Panc1 (cell line): ENCODE results near the gene TMOD3. TPM values are rescaled to one million over a fixed set of nuclear protein-coding genes. Genes with fewer than 3 reads are reported as not detected.

Experiments used
- ATAC-seq: fragments of 200-7000 bp; cut with Tn5 transposase; 2 replicates; pipeline ENCODE4 v1.9.1; 2020; ENCODE audit warnings: mild to moderate bottlenecking, moderate library complexity
- BruUV-seq: library from RNA; stranded (reverse); fragments of 400-500 nt; replicated peaks from 2 replicates; lab custom pipeline; 2021; lab: Mats Ljungman, UMichigan
- CTCF ChIA-PET: fragments of 300-600 bp; sonication (Branson Sonifier 250); formaldehyde crosslinking; loops from one replicate; lab custom pipeline; 2022; ENCODE audit warnings: antibody characterized with exemption; lab: Charles Lee
- POLR2A ChIA-PET: fragments of 300-600 bp; sonication (Branson Sonifier 250); formaldehyde crosslinking; loops from one replicate; lab custom pipeline; 2022; ENCODE audit warnings: antibody characterized with exemption; lab: Charles Lee
- DNase-seq: peaks from one replicate; pipeline ENCODE4 v3.0.0-alpha.2; 2010; ENCODE audit warnings: low read depth, low spot score
- H3K27ac ChIP-seq: 2 replicates; pipeline ENCODE4 v1.5.1; 2011; ENCODE audit warnings: mild to moderate bottlenecking, low read length, inconsistent platforms
- H3K27me3 ChIP-seq: fragments of 200-500 bp; sonication (Bioruptor generic); 2 replicates; pipeline ENCODE4 v1.6.0; 2014; ENCODE audit warnings: low read length, inconsistent platforms; ENCODE audit not compliant: control insufficient read depth, insufficient read depth
- H3K36me3 ChIP-seq: fragments of 200-500 bp; sonication (Bioruptor generic); 2 replicates; pipeline ENCODE4 v1.5.1; 2014; ENCODE audit warnings: inconsistent platforms, mild to moderate bottlenecking, low read length, moderate library complexity; ENCODE audit not compliant: control insufficient read depth, insufficient read depth
- H3K4me1 ChIP-seq: 2 replicates; pipeline ENCODE4 v1.5.1; 2011; ENCODE audit warnings: inconsistent platforms, mild to moderate bottlenecking, low read length, moderate library complexity; ENCODE audit not compliant: control insufficient read depth, insufficient read depth
- H3K4me3 ChIP-seq, 2 experiments: 2 replicates each; pipeline ENCODE4 v1.5.1; 2011 to 2012; ENCODE audit warnings: low read depth in 2 of 2, low read length in 2 of 2, mild to moderate bottlenecking in 2 of 2, inconsistent platforms in 1 of 2, moderate library complexity in 1 of 2
- H3K9me3 ChIP-seq: fragments of 200-500 bp; sonication (Bioruptor generic); 2 replicates; pipeline ENCODE4 v1.5.1; 2014; ENCODE audit warnings: low read depth, mild to moderate bottlenecking, inconsistent platforms, low read length, moderate library complexity; ENCODE audit not compliant: control insufficient read depth, insufficient read depth
- CTCF ChIP-seq: fragments of 450-650 bp; IDR thresholded peaks from 2 replicates; pipeline ENCODE4 v1.5.1; 2017; ENCODE audit warnings: mild to moderate bottlenecking
- POLR2AphosphoS5 ChIP-seq: IDR thresholded peaks from 2 replicates; pipeline ENCODE4 v1.6.1; 2012; ENCODE audit warnings: mild to moderate bottlenecking, low read depth, low read length, moderate library complexity
- REST ChIP-seq, 2 experiments: IDR thresholded peaks; 2 replicates each; pipeline ENCODE4 v1.6.1; 2011 to 2012; ENCODE audit warnings: low read depth in 2 of 2, control low read depth in 1 of 2, low read length in 1 of 2, mild to moderate bottlenecking in 1 of 2, moderate library complexity in 1 of 2; ENCODE audit not compliant: insufficient read depth in 1 of 2
- SIN3A ChIP-seq: IDR thresholded peaks from 2 replicates; pipeline ENCODE4 v1.6.1; 2012; ENCODE audit warnings: low read depth, mild to moderate bottlenecking, low read length, moderate library complexity, borderline replicate concordance; ENCODE audit not compliant: insufficient read depth
- TCF7L2 ChIP-seq: IDR thresholded peaks from 2 replicates; pipeline ENCODE4 v1.6.1; 2011; ENCODE audit warnings: mild to moderate bottlenecking, low read depth, low read length, inconsistent platforms
- in situ Hi-C: cut with HindIII; loops from 2 replicates; pipeline ENCODE4 v1.10.0; 2016; ENCODE audit warnings: low sequenced_read_pairs, low pct_unique_long_range_greater_than_20kb
- intact Hi-C: fragments of 100-400 bp; cut with micrococcal nuclease; formaldehyde crosslinking; loops from one replicate; pipeline ENCODE4 v1.10.0; 2022; ENCODE audit not compliant: unreplicated experiment
- total RNA-seq: library from RNA; stranded (reverse); gene quantifications from one replicate; pipeline ENCODE4 v1.2.1, GENCODE V29; 2021; ENCODE audit not compliant: unreplicated experiment

The TMOD3 gene
- total RNA-seq, 1 experiment from 2014 or later: 53.4 TPM

- Histone ChIP-seq H3K9me3 (no peaks in the 10 kb centered on the region), H3K27ac (no peak overlapping the region), H3K4me3 (no peak overlapping the region), H3K36me3 (no peaks in the 10 kb centered on the region), H3K27me3 (no peaks in the 10 kb centered on the region), H3K4me1 (peaks cover 23% of the 10 kb centered on the region)
- ATAC-seq (no peak), DNase-seq (no peak)
- in situ Hi-C loops: no loop called here
- BruUV-seq: no TSS peak
- ChIA-PET CTCF (interaction anchor here (0.7 kb wide), 1 partner anchor 236 kb away, joined by 3 read pairs; no protein-coding TSS in a partner anchor), POLR2A (no interaction called here)
- intact Hi-C loops: no loop called here
- TF ChIP-seq REST (IDR thresholded peaks at IDR 0.05; ENCODE audit: insufficient read depth in 1 of 2, low read depth in 2 of 2, low read length in 1 of 2): no peak
- no peak for TF ChIP-seq CTCF
- no peak for TF ChIP-seq SIN3A
- no peak for TF ChIP-seq TCF7L2
- TF ChIP-seq POLR2AphosphoS5: no peak
These were observed 19.4 kb downstream of the TMOD3 start for GRCh38 chr15:51848811-51849210.

GRCh38 chr15:51849860-51850259 is 20.4 kb downstream of the TMOD3 start:
- ATAC-seq (no peak), DNase-seq (no peak)
- Histone ChIP-seq H3K27me3 (no peaks in the 10 kb centered on the region), H3K9me3 (no peaks in the 10 kb centered on the region), H3K4me1 (peaks cover 16% of the 10 kb centered on the region), H3K36me3 (no peaks in the 10 kb centered on the region), H3K4me3 (no peak overlapping the region), H3K27ac (no peak overlapping the region)
- intact Hi-C loops (no loop called here), in situ Hi-C loops (no loop called here)
- CTCF ChIA-PET: no interaction called here
- no peak for TF ChIP-seq SIN3A
- no peak for TF ChIP-seq POLR2AphosphoS5
- TF ChIP-seq REST (IDR thresholded peaks at IDR 0.05; ENCODE audit: insufficient read depth in 1 of 2, low read depth in 2 of 2, low read length in 1 of 2): no peak
- TF ChIP-seq TCF7L2: no peak
- TF ChIP-seq CTCF: no peak
- POLR2A ChIA-PET: no interaction called here
- no TSS peak for BruUV-seq
